B cell (primary cell): ENCODE measurements around the gene PGM5. TPM values are rescaled to one million over a fixed set of nuclear protein-coding genes. Genes with fewer than 3 reads are reported as not detected.

Source experiments
- ATAC-seq: fragments of 200-7000 bp; cut with Tn5 transposase; one replicate; pipeline ENCODE4 v1.10.0; 2021; ENCODE audit warnings: low read depth, mild to moderate bottlenecking, moderate number of reproducible peaks, moderate library complexity
- CTCF ChIA-PET: fragments of 350-600 bp; sonication (Branson Sonifier 250); formaldehyde crosslinking; loops from one replicate; lab custom pipeline; 2021; ENCODE audit warnings: antibody characterized with exemption, inconsistent platforms; lab: Charles Lee
- POLR2A ChIA-PET: fragments of 350-600 bp; sonication (Branson Sonifier 250); formaldehyde crosslinking; loops from one replicate; lab custom pipeline; 2021; ENCODE audit warnings: antibody characterized with exemption; lab: Charles Lee
- DNase-seq: peaks from one replicate; pipeline ENCODE4 v3.0.0; 2013
- H2AFZ ChIP-seq: 2 replicates; pipeline ENCODE4 v1.6.1; 2012; ENCODE audit warnings: mild to moderate bottlenecking, low read depth, low read length; ENCODE audit not compliant: insufficient read depth, poor library complexity, severe bottlenecking
- H3K27ac ChIP-seq, 2 donors: 1 replicate in 1 of 2; 2 replicates in 1 of 2; pipeline ENCODE4 v1.5.1; 2012 to 2013; ENCODE audit warnings: low read length in 2 of 2, mild to moderate bottlenecking in 2 of 2, moderate library complexity in 1 of 2
- H3K27me3 ChIP-seq, 4 experiments: fragments of 200-600 bp in 1 of 4; sonication (generic) in 1 of 4; replicated peaks in 1 of 4; 1 replicate in 2 of 4; 2 replicates in 2 of 4; pipeline versions ENCODE4 v1.6.1 to v1.7.0; 2013 to 2016; ENCODE audit warnings: low read length in 3 of 4, mild to moderate bottlenecking in 2 of 4, mixed read lengths in 1 of 4, moderate library complexity in 1 of 4; ENCODE audit not compliant: insufficient read depth in 4 of 4, control insufficient read depth in 3 of 4; ENCODE audit errors: control extremely low read depth in 1 of 4
- H3K36me3 ChIP-seq, 2 experiments: replicated peaks in 1 of 2; 1 replicate in 1 of 2; 2 replicates in 1 of 2; pipeline versions ENCODE4 v1.6.1 to v1.7.1; 2013; ENCODE audit warnings: low read length in 1 of 2; ENCODE audit not compliant: insufficient read depth in 2 of 2, control insufficient read depth in 1 of 2; ENCODE audit errors: control extremely low read depth in 1 of 2, extremely low read depth in 1 of 2
- H3K4me1 ChIP-seq, 2 donors: fragments of 200-600 bp in 1 of 2; sonication (generic) in 1 of 2; 1 replicate in 1 of 2; 2 replicates in 1 of 2; pipeline versions ENCODE4 v1.5.1 to v1.6.1; 2013 to 2017; ENCODE audit warnings: low read length in 2 of 2; ENCODE audit not compliant: control insufficient read depth in 2 of 2, insufficient read depth in 2 of 2
- H3K4me2 ChIP-seq: replicated peaks from 2 replicates; pipeline ENCODE3; 2012; ENCODE audit warnings: mild to moderate bottlenecking, low read depth, low read length; ENCODE audit not compliant: poor library complexity, severe bottlenecking
- H3K4me3 ChIP-seq, 5 experiments: fragments of 200-600 bp in 1 of 5; sonication (generic) in 1 of 5; 1 replicate in 3 of 5; 2 replicates in 2 of 5; pipeline versions ENCODE4 v1.5.1 to v1.7.0; 2011 to 2016; ENCODE audit warnings: low read length in 4 of 5, mild to moderate bottlenecking in 4 of 5, low read depth in 2 of 5, control low read depth in 1 of 5, moderate library complexity in 1 of 5; ENCODE audit not compliant: insufficient read depth in 1 of 5; ENCODE audit errors: control extremely low read depth in 1 of 5, extremely low read depth in 1 of 5
- H3K79me2 ChIP-seq: fragments of 200-600 bp; sonication (generic); one replicate; pipeline ENCODE4 v1.6.0; 2016; ENCODE audit warnings: low read length; ENCODE audit not compliant: control insufficient read depth, insufficient read depth
- H3K9ac ChIP-seq: fragments of 200-600 bp; sonication (generic); 2 replicates; pipeline ENCODE4 v1.6.1; 2017; ENCODE audit warnings: mild to moderate bottlenecking, low read length, moderate library complexity
- H3K9me3 ChIP-seq, 3 donors: one replicate each; pipeline versions ENCODE4 v1.6.1 to v1.7.1; 2013; ENCODE audit warnings: low read length in 2 of 3; ENCODE audit not compliant: control insufficient read depth in 2 of 3, insufficient read depth in 1 of 3; ENCODE audit errors: control extremely low read depth in 1 of 3
- H4K20me1 ChIP-seq: 2 replicates; pipeline ENCODE4 v1.6.0; 2012; ENCODE audit warnings: mild to moderate bottlenecking, low read length; ENCODE audit not compliant: insufficient read depth, control insufficient read depth, poor library complexity, severe bottlenecking
- H3K27ac Mint-ChIP-seq: one replicate; pipeline ENCODE4 v1.8.0; 2021; ENCODE audit warnings: mixed read lengths
- H3K27me3 Mint-ChIP-seq: one replicate; pipeline ENCODE4 v1.8.0; 2021; ENCODE audit warnings: mixed read lengths
- H3K4me1 Mint-ChIP-seq: one replicate; pipeline ENCODE4 v1.8.0; 2021; ENCODE audit warnings: mixed read lengths
- H3K4me3 Mint-ChIP-seq: one replicate; pipeline ENCODE4 v1.8.0; 2021; ENCODE audit warnings: mixed read lengths
- H3K9me3 Mint-ChIP-seq: one replicate; pipeline ENCODE4 v1.8.0; 2022; ENCODE audit warnings: mixed read lengths; ENCODE audit not compliant: insufficient read depth
- CTCF ChIP-seq: fragments of 200-600 bp; IDR thresholded peaks from one replicate; pipeline ENCODE4 v1.8.0; 2022; ENCODE audit warnings: antibody characterized with exemption, mild to moderate bottlenecking
- EZH2 ChIP-seq: IDR thresholded peaks from 2 replicates; pipeline ENCODE4 v1.6.1; 2012; ENCODE audit warnings: borderline replicate concordance, low read depth, mild to moderate bottlenecking, moderate library complexity, low read length; ENCODE audit not compliant: insufficient read depth, poor library complexity, severe bottlenecking
- WGBS: methylation state at CpG from one replicate; pipeline ENCODE4 v1.1.5; 2013; ENCODE audit warnings: missing lambda C conversion rate; ENCODE audit not compliant: insufficient coverage; 5-methylcytosine and 5-hydroxymethylcytosine counted together
- intact Hi-C: fragments of 100-400 bp; cut with micrococcal nuclease; formaldehyde crosslinking; loops from one replicate; pipeline ENCODE4 v1.10.0; 2022
- polyA plus RNA-seq: library from polyadenylated mRNA; depleted of rRNA; stranded (reverse); fragments of >200 nt; gene quantifications from 2 replicates; pipeline ENCODE4 v1.2.3, GENCODE V29; 2012
- total RNA-seq, 2 donors: library from RNA; stranded (reverse); fragments of 120-200 nt in 1 of 2; gene quantifications; 1 replicate in 1 of 2; 2 replicates in 1 of 2; pipeline versions ENCODE4 v1.2.3 to v1.2.4, GENCODE V29; 2013 to 2022

PGM5 gene
- total and polyA plus RNA-seq, 2 donors (not counting 1 experiment from before 2014, with no cell fraction given) = not detected

- peak; percentile 48 for DNase-seq
- peaks cover 3% of the 10 kb centered on the region for H3K27me3 Mint-ChIP-seq
- H3K9me3 Mint-ChIP-seq = no peaks in the 10 kb centered on the region
Measured at GRCh38 chr9:68505681-68506409, 149.4 kb downstream of the PGM5 start.

More at GRCh38 chr9:68505681-68506409, 149.4 kb downstream of the PGM5 start:
- H3K27me3 ChIP-seq = no peaks in the 10 kb centered on the region
- no peaks in the 10 kb centered on the region for H3K9me3 ChIP-seq
- H3K79me2 ChIP-seq = no peaks in the 10 kb centered on the region
- peaks cover 5 to 6% of the 10 kb centered on the region in 2 donors for H3K4me1 ChIP-seq
- H2AFZ ChIP-seq = peak overlapping the region; percentile 55
- WGBS = 0% methylated on average over 2 of the region's 4 CpGs
- peak overlapping the region; percentile 40 for H3K4me2 ChIP-seq
- no peaks in the 10 kb centered on the region for H3K36me3 ChIP-seq
- Mint-ChIP-seq H3K4me1 (peaks cover 18% of the 10 kb centered on the region), H3K4me3 (no peak overlapping the region), H3K27ac (no peak overlapping the region)
- TF ChIP-seq EZH2 (no peak), CTCF (no peak)
- POLR2A ChIA-PET = no interaction called here
- H3K27ac ChIP-seq = peak overlapping the region in 1 of 2 donors; percentile 51
- H3K4me3 ChIP-seq = peak overlapping the region in 1 of 5 experiments; percentile 4
- ATAC-seq = peak; percentile 47
- H3K9ac ChIP-seq = no peak overlapping the region
- intact Hi-C loops = loop anchor here (5.0 to 10.0 kb wide), 4 partner anchors 41 to 489 kb away; no protein-coding TSS in a partner anchor
- CTCF ChIA-PET = interaction anchor here (1.1 to 3.1 kb wide), 4 partner anchors 31 to 530 kb away, joined by 3 to 22 read pairs (median 5); partner anchors contain the start of gene FXN
- H4K20me1 ChIP-seq = no peaks in the 10 kb centered on the region
